Measurements from ENCODE around the gene OTOP1. TPM values are rescaled to one million over a fixed set of nuclear protein-coding genes. Genes with fewer than 3 reads are reported as not detected.

OTOP1 gene
- total and polyA plus RNA-seq, 10 of the 15 experiments (the other 5 are each of a cell fraction or from before 2014, with no cell fraction given), result not detected

DNA sequence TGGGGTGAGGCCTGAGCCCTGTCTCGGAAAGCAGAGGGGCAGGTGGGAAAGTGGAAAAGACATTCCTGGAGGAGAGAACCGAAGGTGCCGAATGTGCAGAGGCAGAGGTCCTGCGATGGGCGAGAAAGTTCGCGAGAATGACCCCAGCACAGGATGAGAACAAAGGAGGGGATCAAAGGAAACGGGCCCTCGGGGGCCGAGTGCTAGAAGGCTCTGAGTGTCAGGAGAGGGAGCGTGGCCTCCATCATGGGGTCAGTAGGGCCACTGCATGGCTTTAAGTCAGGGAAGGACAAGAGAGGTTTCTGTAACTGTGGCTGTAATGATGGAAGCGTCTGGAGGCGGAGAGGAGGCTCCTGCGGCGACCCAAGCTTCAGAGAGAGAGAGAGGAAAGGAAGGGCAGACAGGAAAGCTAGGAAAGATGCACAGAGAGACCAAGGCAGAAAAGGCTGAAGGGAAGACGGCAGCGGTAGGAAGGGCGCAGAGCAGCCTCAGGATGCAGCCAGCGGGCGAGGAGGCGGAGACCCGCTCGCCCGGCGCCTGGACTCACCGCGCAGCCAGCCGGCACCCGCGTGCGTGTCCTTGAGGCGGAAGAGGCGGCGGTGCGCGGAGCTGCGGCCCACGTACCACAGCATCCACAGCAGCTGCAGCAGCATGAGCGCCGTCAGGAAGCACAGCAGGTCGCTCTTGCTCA, 669 bp downstream of the OTOP1 start:
- H3K27me3 ChIP-seq (replicated peaks in 1 of 2; ENCODE audit: control insufficient read depth in 2 of 2, insufficient read depth in 2 of 2, low read length in 1 of 2), result peaks cover 0 to 2% of the 10 kb centered on the region in 2 experiments; a peak in 1 of 4 replicates
- TF ChIP-seq BCL3 (IDR thresholded peaks at IDR 0.05; ENCODE audit: borderline replicate concordance, insufficient read depth, low read depth, low read length, poor library complexity, severe bottlenecking), result no peak
- TF ChIP-seq MTA3 (IDR thresholded peaks at IDR 0.05; ENCODE audit: borderline replicate concordance, low read length), result no peak
- no peak for TF ChIP-seq BACH1 (IDR thresholded peaks at IDR 0.05; ENCODE audit: borderline replicate concordance)
- TF ChIP-seq, protein P1, sequence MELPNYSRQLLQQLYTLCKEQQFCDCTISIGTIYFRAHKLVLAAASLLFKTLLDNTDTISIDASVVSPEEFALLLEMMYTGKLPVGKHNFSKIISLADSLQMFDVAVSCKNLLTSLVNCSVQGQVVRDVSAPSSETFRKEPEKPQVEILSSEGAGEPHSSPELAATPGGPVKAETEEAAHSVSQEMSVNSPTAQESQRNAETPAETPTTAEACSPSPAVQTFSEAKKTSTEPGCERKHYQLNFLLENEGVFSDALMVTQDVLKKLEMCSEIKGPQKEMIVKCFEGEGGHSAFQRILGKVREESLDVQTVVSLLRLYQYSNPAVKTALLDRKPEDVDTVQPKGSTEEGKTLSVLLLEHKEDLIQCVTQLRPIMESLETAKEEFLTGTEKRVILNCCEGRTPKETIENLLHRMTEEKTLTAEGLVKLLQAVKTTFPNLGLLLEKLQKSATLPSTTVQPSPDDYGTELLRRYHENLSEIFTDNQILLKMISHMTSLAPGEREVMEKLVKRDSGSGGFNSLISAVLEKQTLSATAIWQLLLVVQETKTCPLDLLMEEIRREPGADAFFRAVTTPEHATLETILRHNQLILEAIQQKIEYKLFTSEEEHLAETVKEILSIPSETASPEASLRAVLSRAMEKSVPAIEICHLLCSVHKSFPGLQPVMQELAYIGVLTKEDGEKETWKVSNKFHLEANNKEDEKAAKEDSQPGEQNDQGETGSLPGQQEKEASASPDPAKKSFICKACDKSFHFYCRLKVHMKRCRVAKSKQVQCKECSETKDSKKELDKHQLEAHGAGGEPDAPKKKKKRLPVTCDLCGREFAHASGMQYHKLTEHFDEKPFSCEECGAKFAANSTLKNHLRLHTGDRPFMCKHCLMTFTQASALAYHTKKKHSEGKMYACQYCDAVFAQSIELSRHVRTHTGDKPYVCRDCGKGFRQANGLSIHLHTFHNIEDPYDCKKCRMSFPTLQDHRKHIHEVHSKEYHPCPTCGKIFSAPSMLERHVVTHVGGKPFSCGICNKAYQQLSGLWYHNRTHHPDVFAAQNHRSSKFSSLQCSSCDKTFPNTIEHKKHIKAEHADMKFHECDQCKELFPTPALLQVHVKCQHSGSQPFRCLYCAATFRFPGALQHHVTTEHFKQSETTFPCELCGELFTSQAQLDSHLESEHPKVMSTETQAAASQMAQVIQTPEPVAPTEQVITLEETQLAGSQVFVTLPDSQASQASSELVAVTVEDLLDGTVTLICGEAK (IDR thresholded peaks at IDR 0.05; ENCODE audit: borderline replicate concordance), result no peak
- no peak for TF ChIP-seq PRDM15 (CRISPR knock-in tag; IDR thresholded peaks at IDR 0.05)
- TF ChIP-seq, protein P2, sequence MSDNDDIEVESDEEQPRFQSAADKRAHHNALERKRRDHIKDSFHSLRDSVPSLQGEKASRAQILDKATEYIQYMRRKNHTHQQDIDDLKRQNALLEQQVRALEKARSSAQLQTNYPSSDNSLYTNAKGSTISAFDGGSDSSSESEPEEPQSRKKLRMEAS (IDR thresholded peaks at IDR 0.05; ENCODE audit: low read depth, low read length), result no peak
- no peak for TF ChIP-seq CHD4 (IDR thresholded peaks at IDR 0.05)
- TF ChIP-seq ETV6 (conservative IDR thresholded peaks at IDR 0.05 in 1 of 2, IDR thresholded peaks at IDR 0.05 in 1 of 2; ENCODE audit: borderline replicate concordance in 1 of 2, low read depth in 1 of 2), result no peak
- no peak for TF ChIP-seq FOXK2 (IDR thresholded peaks at IDR 0.05)
- TF ChIP-seq LARP7 (IDR thresholded peaks at IDR 0.05), result no peak
- no peak for TF ChIP-seq NR2F1 (conservative IDR thresholded peaks at IDR 0.05)
- TF ChIP-seq ELK1 (IDR thresholded peaks at IDR 0.05; ENCODE audit: low read depth, low read length), result no peak
- TF ChIP-seq NFIC (IDR thresholded peaks at IDR 0.05; ENCODE audit: low read depth, low read length), result no peak

More for the DNA sequence above, 669 bp downstream of the OTOP1 start:
- H3K27ac ChIP-seq (ENCODE audit: control insufficient read depth, insufficient read depth), result no peak overlapping the region
- H3K4me2 ChIP-seq (ENCODE audit: control insufficient read depth, insufficient read depth), result no peak overlapping the region
- 49% methylated on average over 40 of the region's 41 CpGs for WGBS (ENCODE audit: insufficient coverage, insufficient replicate concordance, low lambda C conversion rate, missing lambda C conversion rate)
- no peaks in the 10 kb centered on the region for H3K4me1 ChIP-seq (ENCODE audit: control insufficient read depth, insufficient read depth, low read length)
- in situ Hi-C loops (cut with MboI) (no loop called here), intact Hi-C loops (cut with micrococcal nuclease; ENCODE audit: unreplicated experiment) (no loop called here)
- ChIA-PET RAD21 (ENCODE audit: unreplicated experiment) (no interaction called here), POLR2A (no interaction called here), SMC1A (ENCODE audit: uncharacterized antibody, unreplicated experiment) (no interaction called here), CTCF (no interaction called here)
- no peaks in the 10 kb centered on the region for H3K9me3 ChIP-seq (replicated peaks; ENCODE audit: control insufficient read depth, insufficient read depth, low read length)
- H2AFZ ChIP-seq (ENCODE audit: control insufficient read depth, low read depth, low read length), result no peak overlapping the region
- no peaks in the 10 kb centered on the region for H3K79me2 ChIP-seq (ENCODE audit: control insufficient read depth, insufficient read depth, low read length)
- H3K4me3 ChIP-seq, result no peak overlapping the region
- ATAC-seq, result no peak
- no peak overlapping the region for H3K9ac ChIP-seq (ENCODE audit: control insufficient read depth, insufficient read depth, low read length)
- no peak for DNase-seq (ENCODE audit: low read depth, low spot score)
- H4K20me1 ChIP-seq (ENCODE audit: control insufficient read depth, insufficient read depth), result no peaks in the 10 kb centered on the region
- H3K36me3 ChIP-seq (ENCODE audit: control insufficient read depth in 2 of 2, insufficient read depth in 2 of 2, low read length in 1 of 2), result no peaks in the 10 kb centered on the region
- no TSS peak for BruUV-seq (replicated peaks)
- no peak for FAIRE-seq
